ENCODE results near the gene UBR4. TPM values are rescaled to one million over a fixed set of nuclear protein-coding genes. Genes with fewer than 3 reads are reported as not detected.

The UBR4 gene
- polyA plus RNA-seq, 1 donor (not counting 4 experiments of a cell fraction or from before 2014, with no cell fraction given): 39.0 TPM

DNA sequence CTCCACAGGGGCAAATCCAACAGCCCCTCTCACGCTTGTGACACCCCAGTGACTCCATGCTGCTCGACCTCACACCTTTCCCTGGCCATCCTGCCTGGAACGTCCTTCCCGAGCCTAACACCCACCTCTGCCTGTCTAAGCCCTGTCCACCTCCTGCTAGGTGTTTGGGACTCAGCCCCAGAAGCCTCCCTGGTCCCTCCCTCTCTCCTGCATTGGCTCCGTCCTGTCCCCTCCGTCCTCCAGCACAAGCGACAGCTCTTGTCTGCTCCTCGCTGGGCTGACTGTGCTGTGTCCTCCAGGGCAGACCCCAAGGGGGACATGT lies 151.6 kb downstream of the UBR4 start:
- no peak overlapping the region for H3K9ac ChIP-seq (ENCODE audit: control insufficient read depth, extremely low read depth, insufficient read depth, low read length)
- peaks cover 17% of the 10 kb centered on the region for H3K4me1 ChIP-seq (ENCODE audit: control insufficient read depth, extremely low read depth, insufficient read depth, low read length)
- H4K20me1 ChIP-seq (ENCODE audit: control insufficient read depth, extremely low read depth, insufficient read depth, low read length): no peaks in the 10 kb centered on the region
- H3K4me3 ChIP-seq (ENCODE audit: control insufficient read depth in 2 of 3, extremely low read depth in 1 of 3, insufficient read depth in 2 of 3, low read depth in 1 of 3, low read length in 3 of 3): no peak overlapping the region
- H3K36me3 ChIP-seq (ENCODE audit: control insufficient read depth in 2 of 2, extremely low read depth in 1 of 2, insufficient read depth in 2 of 2, low read length in 2 of 2): no peaks in the 10 kb centered on the region
- no peaks in the 10 kb centered on the region for H3K9me3 ChIP-seq (ENCODE audit: control insufficient read depth, low read depth, low read length)
- no peaks in the 10 kb centered on the region for H3K79me2 ChIP-seq (ENCODE audit: control insufficient read depth, insufficient read depth, low read length)
- no peak overlapping the region for H3K27ac ChIP-seq (ENCODE audit: control insufficient read depth, insufficient read depth, low read length)
- DNase-seq (ENCODE audit: low read depth, low spot score) (no peak), FAIRE-seq (no peak)
- TF ChIP-seq EZH2 (IDR thresholded peaks at IDR 0.05; ENCODE audit: low read length): peak; percentile 48
- TF ChIP-seq, protein P1, sequence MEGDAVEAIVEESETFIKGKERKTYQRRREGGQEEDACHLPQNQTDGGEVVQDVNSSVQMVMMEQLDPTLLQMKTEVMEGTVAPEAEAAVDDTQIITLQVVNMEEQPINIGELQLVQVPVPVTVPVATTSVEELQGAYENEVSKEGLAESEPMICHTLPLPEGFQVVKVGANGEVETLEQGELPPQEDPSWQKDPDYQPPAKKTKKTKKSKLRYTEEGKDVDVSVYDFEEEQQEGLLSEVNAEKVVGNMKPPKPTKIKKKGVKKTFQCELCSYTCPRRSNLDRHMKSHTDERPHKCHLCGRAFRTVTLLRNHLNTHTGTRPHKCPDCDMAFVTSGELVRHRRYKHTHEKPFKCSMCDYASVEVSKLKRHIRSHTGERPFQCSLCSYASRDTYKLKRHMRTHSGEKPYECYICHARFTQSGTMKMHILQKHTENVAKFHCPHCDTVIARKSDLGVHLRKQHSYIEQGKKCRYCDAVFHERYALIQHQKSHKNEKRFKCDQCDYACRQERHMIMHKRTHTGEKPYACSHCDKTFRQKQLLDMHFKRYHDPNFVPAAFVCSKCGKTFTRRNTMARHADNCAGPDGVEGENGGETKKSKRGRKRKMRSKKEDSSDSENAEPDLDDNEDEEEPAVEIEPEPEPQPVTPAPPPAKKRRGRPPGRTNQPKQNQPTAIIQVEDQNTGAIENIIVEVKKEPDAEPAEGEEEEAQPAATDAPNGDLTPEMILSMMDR (optimal IDR thresholded peaks at IDR 0.05 in 1 of 3, IDR thresholded peaks at IDR 0.05 in 1 of 3, conservative IDR thresholded peaks at IDR 0.05 in 1 of 3; ENCODE audit: extremely low read depth in 1 of 3, insufficient read depth in 2 of 3, low read length in 3 of 3): no peak
- no peaks in the 10 kb centered on the region for H3K9me1 ChIP-seq (ENCODE audit: control insufficient read depth, extremely low read depth, insufficient read depth, low read length)
- no peak overlapping the region for H3K4me2 ChIP-seq (ENCODE audit: control insufficient read depth, extremely low read depth, insufficient read depth, low read depth, low read length)
- H2AFZ ChIP-seq (ENCODE audit: control insufficient read depth, low read length): no peak overlapping the region
- H3K27me3 ChIP-seq (ENCODE audit: control insufficient read depth, extremely low read depth, insufficient read depth, low read length): peaks cover 24% of the 10 kb centered on the region
- dilution Hi-C loops (cut with MboI; ENCODE audit: extremely low pct_ligation_motif_present, low sequenced_read_pairs): no loop called here

- no peak overlapping the region for H3K4me2 ChIP-seq (ENCODE audit: control insufficient read depth, extremely low read depth, insufficient read depth, low read depth, low read length)
- no peak for FAIRE-seq
- dilution Hi-C loops (cut with MboI; ENCODE audit: extremely low pct_ligation_motif_present, low sequenced_read_pairs): no loop called here
- no peak for TF ChIP-seq EZH2 (IDR thresholded peaks at IDR 0.05; ENCODE audit: low read length)
- TF ChIP-seq, protein P1 (optimal IDR thresholded peaks at IDR 0.05 in 1 of 3, IDR thresholded peaks at IDR 0.05 in 1 of 3, conservative IDR thresholded peaks at IDR 0.05 in 1 of 3; ENCODE audit: extremely low read depth in 1 of 3, insufficient read depth in 2 of 3, low read length in 3 of 3): no peak
- H4K20me1 ChIP-seq (ENCODE audit: control insufficient read depth, extremely low read depth, insufficient read depth, low read length): no peaks in the 10 kb centered on the region
- peaks cover 29% of the 10 kb centered on the region for H3K27me3 ChIP-seq (ENCODE audit: control insufficient read depth, extremely low read depth, insufficient read depth, low read length)
- peaks cover 17% of the 10 kb centered on the region for H3K4me1 ChIP-seq (ENCODE audit: control insufficient read depth, extremely low read depth, insufficient read depth, low read length)
- no peaks in the 10 kb centered on the region for H3K9me1 ChIP-seq (ENCODE audit: control insufficient read depth, extremely low read depth, insufficient read depth, low read length)
- no peak overlapping the region for H3K4me3 ChIP-seq (ENCODE audit: control insufficient read depth in 2 of 3, extremely low read depth in 1 of 3, insufficient read depth in 2 of 3, low read depth in 1 of 3, low read length in 3 of 3)
- H2AFZ ChIP-seq (ENCODE audit: control insufficient read depth, low read length): no peak overlapping the region
- H3K36me3 ChIP-seq (ENCODE audit: control insufficient read depth in 2 of 2, extremely low read depth in 1 of 2, insufficient read depth in 2 of 2, low read length in 2 of 2): no peaks in the 10 kb centered on the region
- DNase-seq (ENCODE audit: low read depth, low spot score): no peak
- H3K27ac ChIP-seq (ENCODE audit: control insufficient read depth, insufficient read depth, low read length): no peak overlapping the region
- H3K9ac ChIP-seq (ENCODE audit: control insufficient read depth, extremely low read depth, insufficient read depth, low read length): no peak overlapping the region
- H3K79me2 ChIP-seq (ENCODE audit: control insufficient read depth, insufficient read depth, low read length): no peaks in the 10 kb centered on the region
- H3K9me3 ChIP-seq (ENCODE audit: control insufficient read depth, low read depth, low read length): no peaks in the 10 kb centered on the region
Observed at GRCh38 chr1:19057784-19058475, 152.1 kb downstream of the UBR4 start.

All from keratinocyte (primary cell).